RWPE2 (cell line): Measurements from ENCODE around the gene DUSP10.

ENCODE experiments used
- ATAC-seq: fragments of 200-7000 bp; cut with Tn5 transposase; 3 replicates; pipeline ENCODE4 v1.9.1; 2021; ENCODE audit warnings: low read depth
- DNase-seq: peaks from one replicate; pipeline ENCODE4 v3.0.0-alpha.2; 2020; ENCODE audit warnings: low spot score
- H3K27ac ChIP-seq: fragments of 450-650 bp; 2 replicates; pipeline ENCODE4 v1.5.1; 2017; ENCODE audit warnings: mild to moderate bottlenecking; ENCODE audit not compliant: poor library complexity, severe bottlenecking
- H3K27me3 ChIP-seq: fragments of 250-450 bp; sonication (Bioruptor Pico); 2 replicates; pipeline ENCODE4 v1.5.1; 2021; ENCODE audit warnings: mild to moderate bottlenecking, moderate library complexity; ENCODE audit not compliant: insufficient read depth, poor library complexity, severe bottlenecking
- H3K36me3 ChIP-seq: fragments of 250-450 bp; sonication (Bioruptor Pico); 2 replicates; pipeline ENCODE4 v1.5.1; 2020; ENCODE audit warnings: low read depth, mild to moderate bottlenecking, moderate library complexity
- H3K4me1 ChIP-seq: fragments of 250-450 bp; sonication (Bioruptor Pico); 2 replicates; pipeline ENCODE4 v1.5.1; 2021; ENCODE audit warnings: mild to moderate bottlenecking, moderate library complexity; ENCODE audit not compliant: insufficient read depth, poor library complexity, severe bottlenecking
- H3K4me3 ChIP-seq: fragments of 250-450 bp; sonication (Bioruptor Pico); 2 replicates; pipeline ENCODE4 v1.5.1; 2021; ENCODE audit warnings: mild to moderate bottlenecking, moderate library complexity; ENCODE audit not compliant: severe bottlenecking
- H3K9me3 ChIP-seq: fragments of 250-450 bp; sonication (Bioruptor Pico); 2 replicates; pipeline ENCODE4 v1.5.1; 2021; ENCODE audit warnings: mild to moderate bottlenecking, moderate library complexity; ENCODE audit not compliant: severe bottlenecking
- TF ChIP-seq, protein P1 (sequence below): fragments of 450-650 bp; IDR thresholded peaks from one replicate; pipeline ENCODE4 v1.5.1; 2017; ENCODE audit warnings: mild to moderate bottlenecking, moderate library complexity; ENCODE audit not compliant: poor library complexity, severe bottlenecking

DUSP10 gene

DNA sequence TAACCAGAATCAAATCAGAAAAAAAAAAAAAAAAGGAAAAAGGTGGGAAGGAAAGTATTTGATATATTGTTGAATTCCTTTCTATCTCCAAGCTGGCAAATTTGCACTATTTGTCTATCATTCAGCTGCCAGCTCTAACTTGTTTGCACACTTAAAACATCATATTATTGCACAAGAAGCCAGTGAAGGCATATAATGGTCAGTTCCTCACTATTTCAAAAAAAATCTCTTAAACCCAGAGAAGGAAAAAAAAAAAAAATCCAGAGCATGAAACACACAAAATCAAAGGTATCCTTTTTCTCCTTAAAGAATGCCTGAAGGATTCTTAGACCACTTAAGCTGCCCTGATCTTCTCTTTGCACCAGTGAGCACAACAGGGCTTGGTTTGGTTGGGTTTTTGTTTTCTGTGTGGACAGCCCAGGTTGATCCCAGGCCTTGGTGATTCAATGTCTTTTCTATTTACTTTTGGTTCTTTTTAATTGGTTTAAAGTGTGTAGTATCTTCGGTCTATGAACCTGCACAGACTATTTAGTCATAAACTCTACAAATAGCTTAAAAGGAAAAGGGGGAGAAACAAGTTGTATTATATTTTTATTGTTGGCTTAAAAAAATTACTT is 40.2 kb downstream of the DUSP10 start:
- ATAC-seq = no peak
- H3K9me3 ChIP-seq = no peaks in the 10 kb centered on the region
- H3K27me3 ChIP-seq = no peaks in the 10 kb centered on the region
- no peaks in the 10 kb centered on the region for H3K4me1 ChIP-seq
- peaks cover 4% of the 10 kb centered on the region; the same call in 1 of the 2 replicates for H3K36me3 ChIP-seq
- no peak overlapping the region for H3K27ac ChIP-seq
- TF ChIP-seq, protein P1, sequence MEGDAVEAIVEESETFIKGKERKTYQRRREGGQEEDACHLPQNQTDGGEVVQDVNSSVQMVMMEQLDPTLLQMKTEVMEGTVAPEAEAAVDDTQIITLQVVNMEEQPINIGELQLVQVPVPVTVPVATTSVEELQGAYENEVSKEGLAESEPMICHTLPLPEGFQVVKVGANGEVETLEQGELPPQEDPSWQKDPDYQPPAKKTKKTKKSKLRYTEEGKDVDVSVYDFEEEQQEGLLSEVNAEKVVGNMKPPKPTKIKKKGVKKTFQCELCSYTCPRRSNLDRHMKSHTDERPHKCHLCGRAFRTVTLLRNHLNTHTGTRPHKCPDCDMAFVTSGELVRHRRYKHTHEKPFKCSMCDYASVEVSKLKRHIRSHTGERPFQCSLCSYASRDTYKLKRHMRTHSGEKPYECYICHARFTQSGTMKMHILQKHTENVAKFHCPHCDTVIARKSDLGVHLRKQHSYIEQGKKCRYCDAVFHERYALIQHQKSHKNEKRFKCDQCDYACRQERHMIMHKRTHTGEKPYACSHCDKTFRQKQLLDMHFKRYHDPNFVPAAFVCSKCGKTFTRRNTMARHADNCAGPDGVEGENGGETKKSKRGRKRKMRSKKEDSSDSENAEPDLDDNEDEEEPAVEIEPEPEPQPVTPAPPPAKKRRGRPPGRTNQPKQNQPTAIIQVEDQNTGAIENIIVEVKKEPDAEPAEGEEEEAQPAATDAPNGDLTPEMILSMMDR = no peak
- H3K4me3 ChIP-seq = no peak overlapping the region
- DNase-seq = no peak

DNA sequence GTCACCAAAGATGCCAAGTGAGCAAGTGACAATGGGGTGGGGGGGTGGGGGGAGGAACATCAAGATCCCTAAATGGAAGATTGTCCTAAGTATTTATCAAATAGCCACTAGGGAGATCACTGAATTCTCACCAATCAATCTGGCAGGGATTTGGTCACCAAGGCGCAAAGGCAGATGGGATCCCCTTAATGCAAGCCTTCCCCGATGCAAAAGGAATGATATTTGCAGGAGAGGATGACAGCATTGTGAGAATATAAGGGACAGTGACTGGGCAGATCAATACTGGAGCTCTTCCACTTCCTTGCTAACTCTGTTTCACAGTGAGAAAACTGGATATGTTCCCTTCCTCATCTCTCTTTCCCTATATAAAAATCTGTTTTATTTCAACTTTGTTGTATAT is 40.9 kb downstream of the DUSP10 start:
- TF ChIP-seq, protein P1 = no peak
- H3K9me3 ChIP-seq = no peaks in the 10 kb centered on the region
- no peak overlapping the region for H3K27ac ChIP-seq
- no peak overlapping the region for H3K4me3 ChIP-seq
- DNase-seq (no peak), ATAC-seq (no peak)
- peaks cover 4% of the 10 kb centered on the region; the same call in 1 of the 2 replicates for H3K36me3 ChIP-seq
- H3K27me3 ChIP-seq = no peaks in the 10 kb centered on the region
- no peaks in the 10 kb centered on the region for H3K4me1 ChIP-seq

GRCh38 chr1:221700536-221700935 is 41.4 kb downstream of the DUSP10 start:
- no peaks in the 10 kb centered on the region for H3K9me3 ChIP-seq
- DNase-seq = no peak
- no peaks in the 10 kb centered on the region for H3K4me1 ChIP-seq
- no peak overlapping the region for H3K27ac ChIP-seq
- H3K27me3 ChIP-seq = no peaks in the 10 kb centered on the region
- ATAC-seq = no peak
- H3K4me3 ChIP-seq = no peak overlapping the region
- H3K36me3 ChIP-seq = peaks cover 4% of the 10 kb centered on the region; the same call in 1 of the 2 replicates
- TF ChIP-seq, protein P1 = no peak

DNA sequence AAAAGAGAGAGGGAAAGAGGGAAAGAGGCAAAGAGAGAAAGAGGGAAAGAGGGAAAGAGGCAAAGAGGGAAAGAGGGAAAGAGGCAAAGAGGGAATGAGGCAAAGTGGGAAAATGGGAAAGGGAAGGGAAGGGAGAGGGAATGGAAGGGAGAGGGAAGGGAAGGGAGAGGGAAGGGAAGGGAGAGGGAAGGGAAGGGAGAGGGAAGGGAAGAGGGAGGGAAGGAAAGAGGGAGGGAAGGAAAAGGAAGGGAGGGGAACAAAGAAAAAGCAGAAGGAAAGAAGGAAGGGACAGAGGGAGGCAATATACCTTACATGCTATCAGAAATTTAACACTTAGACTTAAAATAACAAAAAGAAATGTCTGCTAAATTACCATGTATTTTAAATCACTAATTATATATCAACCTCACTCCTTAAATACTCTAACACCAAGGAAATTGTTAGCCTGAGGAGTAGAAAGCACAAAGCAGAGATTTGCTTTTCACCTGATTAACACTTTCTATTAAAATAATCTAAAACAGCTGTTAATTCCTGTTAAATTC is 41.8 kb downstream of the DUSP10 start:
- Histone ChIP-seq H3K9me3 (no peaks in the 10 kb centered on the region), H3K36me3 (peaks cover 4% of the 10 kb centered on the region; the same call in 1 of the 2 replicates), H3K4me1 (no peaks in the 10 kb centered on the region), H3K27me3 (no peaks in the 10 kb centered on the region), H3K27ac (no peak overlapping the region), H3K4me3 (no peak overlapping the region)
- DNase-seq (no peak), ATAC-seq (no peak)
- TF ChIP-seq, protein P1 = no peak

DNA sequence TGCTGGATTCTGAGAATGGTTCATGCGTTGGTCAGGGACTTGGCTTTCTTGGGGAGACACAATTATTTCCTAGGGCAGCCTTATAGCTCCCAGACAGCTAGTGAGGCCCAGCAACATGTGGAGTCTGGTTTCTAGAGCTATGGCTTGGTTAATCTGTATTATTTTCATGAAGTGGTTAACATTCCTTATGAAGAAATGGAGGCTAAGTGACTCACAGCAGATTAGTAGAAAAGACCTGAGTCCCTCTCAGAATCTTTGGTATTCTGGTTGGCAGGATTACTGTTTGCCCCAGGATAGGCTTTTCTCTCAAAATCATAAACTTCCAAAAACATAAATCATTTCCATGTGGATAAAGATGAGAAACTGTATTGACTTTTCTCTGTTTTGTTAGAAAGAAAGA is 42.3 kb downstream of the DUSP10 start:
- ATAC-seq (no peak), DNase-seq (no peak)
- no peaks in the 10 kb centered on the region for H3K27me3 ChIP-seq
- no peak overlapping the region for H3K27ac ChIP-seq
- H3K9me3 ChIP-seq = no peaks in the 10 kb centered on the region
- H3K4me1 ChIP-seq = no peaks in the 10 kb centered on the region
- H3K36me3 ChIP-seq = peaks cover 4% of the 10 kb centered on the region; the same call in 1 of the 2 replicates
- TF ChIP-seq, protein P1 = no peak
- H3K4me3 ChIP-seq = no peak overlapping the region
